Right ventricle myocardium superior (tissue), 1 donor: ENCODE measurements around the gene DGUOK. TPM values are rescaled to one million over a fixed set of nuclear protein-coding genes. Genes with fewer than 3 reads are reported as not detected.
"Not testable (repeated sequence)": the region's sequence is repeated elsewhere in the genome, so short reads cannot be mapped to it uniquely, and the experiment has no call there.

Experiments
- ATAC-seq: fragments of 200-7000 bp; cut with Tn5 transposase; one replicate; pipeline ENCODE4 v1.9.1; 2020; ENCODE audit warnings: mild to moderate bottlenecking; ENCODE audit not compliant: poor library complexity
- DNase-seq: peaks from one replicate; pipeline ENCODE4 v3.0.0-alpha.2; 2020
- intact Hi-C: fragments of 100-400 bp; cut with DNase I; formaldehyde crosslinking; loops from one replicate; pipeline ENCODE4 v1.11.2; 2022
- total RNA-seq: library from RNA; stranded (reverse); fragmentation: NEBNext Ultra II Directional; extraction: Animal tissue kit (Norgen Biotek cat#: 25700); gene quantifications from one replicate; pipeline ENCODE4 v1.2.1, GENCODE V29; 2021
- donor health status: DM: no; HTN: yes; CAD: no; lungs with severe emphysema.

DGUOK gene
- total RNA-seq, 1 donor from 2014 or later, result 17.7 TPM

- intact Hi-C loops, result no loop called here
- no peak for DNase-seq
- ATAC-seq, result no peak
Observed at GRCh38 chr2:73938718-73939352, 12.2 kb downstream of the DGUOK start.

GRCh38 chr2:73939419-73939818 lies 12.7 kb downstream of the DGUOK start:
- peak; percentile 87 for ATAC-seq
- intact Hi-C loops, result no loop called here
- DNase-seq, result no peak

- intact Hi-C loops, DNase-seq, ATAC-seq: not testable (repeated sequence)
Observed at GRCh38 chr2:73940066-73940465, 13.4 kb downstream of the DGUOK start.

- ATAC-seq (no peak), DNase-seq (no peak)
- intact Hi-C loops, result no loop called here
Observed at GRCh38 chr2:73942664-73943063, 16.0 kb downstream of the DGUOK start.

GRCh38 chr2:73944714-73945113 lies 18.0 kb downstream of the DGUOK start:
- intact Hi-C loops, result no loop called here
- no peak for ATAC-seq
- no peak for DNase-seq

GRCh38 chr2:73946215-73946614 lies 19.5 kb downstream of the DGUOK start:
- DNase-seq (no peak), ATAC-seq (no peak)
- intact Hi-C loops, result no loop called here

GRCh38 chr2:73946666-73947065 lies 20.0 kb downstream of the DGUOK start:
- intact Hi-C loops, result no loop called here
- no peak for ATAC-seq
- DNase-seq, result no peak

GRCh38 chr2:73947412-73948018 lies 20.8 kb downstream of the DGUOK start:
- intact Hi-C loops, result no loop called here
- DNase-seq (no peak), ATAC-seq (no peak)

- intact Hi-C loops, result no loop called here
- ATAC-seq, result no peak
Observed at GRCh38 chr2:73949802-73950201, 23.1 kb downstream of the DGUOK start.

GRCh38 chr2:73952499-73953446 lies 26.1 kb downstream of the DGUOK start:
- no peak for DNase-seq
- intact Hi-C loops, result no loop called here
- peak; percentile 73 for ATAC-seq

More at GRCh38 chr2:73949802-73950201, 23.1 kb downstream of the DGUOK start:
- DNase-seq, result no peak

- ATAC-seq, result no peak
Observed at GRCh38 chr2:73956218-73956865, 29.7 kb downstream of the DGUOK start.

GRCh38 chr2:73961274-73961673 lies 34.6 kb downstream of the DGUOK start:
- intact Hi-C loops, result no loop called here
- ATAC-seq (no peak), DNase-seq (no peak)

More at GRCh38 chr2:73956218-73956865, 29.7 kb downstream of the DGUOK start:
- intact Hi-C loops, result no loop called here
- DNase-seq, result no peak

- intact Hi-C loops, result no loop called here
- DNase-seq (no peak), ATAC-seq (no peak)
Observed at GRCh38 chr2:73961823-73962615, 35.3 kb downstream of the DGUOK start.

GRCh38 chr2:73962798-73963197 lies 36.1 kb downstream of the DGUOK start:
- ATAC-seq (no peak), DNase-seq (no peak)
- intact Hi-C loops, result no loop called here

- ATAC-seq (no peak), DNase-seq (no peak)
- intact Hi-C loops, result no loop called here
Observed at GRCh38 chr2:73963385-73964120, 36.9 kb downstream of the DGUOK start.

- no peak for DNase-seq
- intact Hi-C loops, result no loop called here
- ATAC-seq, result no peak
Observed at GRCh38 chr2:73964223-73964622, 37.5 kb downstream of the DGUOK start.

GRCh38 chr2:73965053-73965452 lies 38.4 kb downstream of the DGUOK start:
- ATAC-seq (no peak), DNase-seq (no peak)
- intact Hi-C loops, result no loop called here
